Esophagus muscularis mucosa (tissue), 4 donors: ENCODE results near the gene TXNRD2. TPM values are rescaled to one million over a fixed set of nuclear protein-coding genes. Genes with fewer than 3 reads are reported as not detected.

Source experiments
- DNase-seq: peaks from one replicate; pipeline ENCODE4 v3.0.0-alpha.2; 2017; ENCODE audit errors: extremely low spot score
- H3K27ac ChIP-seq, 4 donors: fragments of 200-600 bp; sonication (generic); replicated peaks in 1 of 4; 1 replicate in 3 of 4; 2 replicates in 1 of 4; pipeline ENCODE4 v1.5.1; 2016 to 2019; ENCODE audit warnings: mild to moderate bottlenecking in 1 of 4
- H3K27me3 ChIP-seq, 4 donors: fragments of 200-600 bp; sonication (generic); one replicate each; pipeline versions ENCODE4 v1.5.1 to v1.6.0; 2016 to 2019
- H3K36me3 ChIP-seq, 4 donors: fragments of 200-600 bp; sonication (generic); one replicate each; pipeline ENCODE4 v1.5.1; 2016 to 2019
- H3K4me1 ChIP-seq, 4 donors: fragments of 200-600 bp; sonication (generic); one replicate each; pipeline ENCODE4 v1.5.1; 2016 to 2019
- H3K4me3 ChIP-seq, 4 donors: fragments of 200-600 bp; sonication (generic); 1 replicate in 2 of 4; 2 replicates in 2 of 4; pipeline ENCODE4 v1.5.1; 2016 to 2019; ENCODE audit warnings: mild to moderate bottlenecking in 4 of 4, moderate library complexity in 1 of 4
- H3K9me3 ChIP-seq, 4 donors: fragments of 200-600 bp; sonication (generic); 1 replicate in 3 of 4; 2 replicates in 1 of 4; pipeline ENCODE4 v1.5.1; 2016 to 2019
- EP300 ChIP-seq: sonication (generic); formaldehyde crosslinking; IDR thresholded peaks from one replicate; pipeline ENCODE4 v1.6.1; 2017; ENCODE audit warnings: antibody characterized with exemption
- POLR2A ChIP-seq: fragments of 450-650 bp; IDR thresholded peaks from one replicate; pipeline ENCODE4 v1.6.1; 2017; ENCODE audit warnings: antibody characterized with exemption, moderate library complexity, mild to moderate bottlenecking, low read depth
- POLR2AphosphoS5 ChIP-seq, 2 donors: sonication (generic); formaldehyde crosslinking; IDR thresholded peaks; one replicate each; pipeline ENCODE4 v1.6.1; 2017; ENCODE audit warnings: antibody characterized with exemption in 2 of 2
- WGBS: methylation state at CpG from one replicate; pipeline ENCODE4 v1.1.5; 2018; 5-methylcytosine and 5-hydroxymethylcytosine counted together
- intact Hi-C: fragments of 100-400 bp; cut with DNase I; formaldehyde crosslinking; loops from one replicate; pipeline ENCODE4 v1.15.1; 2023
- total RNA-seq, 4 donors: library from RNA; depleted of rRNA; stranded (reverse); fragments of >200 nt; gene quantifications; one replicate each; pipeline versions ENCODE4 v1.1.0 to v1.2.1, GENCODE V29; 2016
- TF ChIP-seq, protein P1 (sequence below), 3 experiments: fragments of 200-600 bp in 2 of 3; fragments of 450-650 bp in 1 of 3; sonication (generic) in 2 of 3; IDR thresholded peaks; one replicate each; pipeline ENCODE4 v1.5.1; 2017 to 2019; ENCODE audit warnings: antibody characterized with exemption in 3 of 3, mild to moderate bottlenecking in 2 of 3, moderate library complexity in 1 of 3

TXNRD2 gene
- total RNA-seq, 4 donors from 2014 or later, result 12.9 to 27.2 (median 23.9) TPM

GRCh38 chr22:19882446-19883381 lies 58.9 kb downstream of the TXNRD2 start:
- TF ChIP-seq, protein P1, sequence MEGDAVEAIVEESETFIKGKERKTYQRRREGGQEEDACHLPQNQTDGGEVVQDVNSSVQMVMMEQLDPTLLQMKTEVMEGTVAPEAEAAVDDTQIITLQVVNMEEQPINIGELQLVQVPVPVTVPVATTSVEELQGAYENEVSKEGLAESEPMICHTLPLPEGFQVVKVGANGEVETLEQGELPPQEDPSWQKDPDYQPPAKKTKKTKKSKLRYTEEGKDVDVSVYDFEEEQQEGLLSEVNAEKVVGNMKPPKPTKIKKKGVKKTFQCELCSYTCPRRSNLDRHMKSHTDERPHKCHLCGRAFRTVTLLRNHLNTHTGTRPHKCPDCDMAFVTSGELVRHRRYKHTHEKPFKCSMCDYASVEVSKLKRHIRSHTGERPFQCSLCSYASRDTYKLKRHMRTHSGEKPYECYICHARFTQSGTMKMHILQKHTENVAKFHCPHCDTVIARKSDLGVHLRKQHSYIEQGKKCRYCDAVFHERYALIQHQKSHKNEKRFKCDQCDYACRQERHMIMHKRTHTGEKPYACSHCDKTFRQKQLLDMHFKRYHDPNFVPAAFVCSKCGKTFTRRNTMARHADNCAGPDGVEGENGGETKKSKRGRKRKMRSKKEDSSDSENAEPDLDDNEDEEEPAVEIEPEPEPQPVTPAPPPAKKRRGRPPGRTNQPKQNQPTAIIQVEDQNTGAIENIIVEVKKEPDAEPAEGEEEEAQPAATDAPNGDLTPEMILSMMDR (IDR thresholded peaks at IDR 0.05), result no peak
- no peak for TF ChIP-seq POLR2A
- no peak for TF ChIP-seq POLR2AphosphoS5 (IDR thresholded peaks at IDR 0.05)
- WGBS, result 93% methylated on average over 15 of the region's 26 CpGs
- peaks cover 0 to 33% (median 14%) of the 10 kb centered on the region in 4 donors for H3K36me3 ChIP-seq
- H3K27me3 ChIP-seq, result no peaks in the 10 kb centered on the region
- H3K9me3 ChIP-seq, result no peaks in the 10 kb centered on the region
- H3K27ac ChIP-seq, result peak overlapping the region; percentile 30 to 72 (median 54)
- DNase-seq, result no peak
- no peak overlapping the region for H3K4me3 ChIP-seq
- intact Hi-C loops, result no loop called here
- peaks cover 24 to 54% (median 47%) of the 10 kb centered on the region in 4 donors for H3K4me1 ChIP-seq

DNA sequence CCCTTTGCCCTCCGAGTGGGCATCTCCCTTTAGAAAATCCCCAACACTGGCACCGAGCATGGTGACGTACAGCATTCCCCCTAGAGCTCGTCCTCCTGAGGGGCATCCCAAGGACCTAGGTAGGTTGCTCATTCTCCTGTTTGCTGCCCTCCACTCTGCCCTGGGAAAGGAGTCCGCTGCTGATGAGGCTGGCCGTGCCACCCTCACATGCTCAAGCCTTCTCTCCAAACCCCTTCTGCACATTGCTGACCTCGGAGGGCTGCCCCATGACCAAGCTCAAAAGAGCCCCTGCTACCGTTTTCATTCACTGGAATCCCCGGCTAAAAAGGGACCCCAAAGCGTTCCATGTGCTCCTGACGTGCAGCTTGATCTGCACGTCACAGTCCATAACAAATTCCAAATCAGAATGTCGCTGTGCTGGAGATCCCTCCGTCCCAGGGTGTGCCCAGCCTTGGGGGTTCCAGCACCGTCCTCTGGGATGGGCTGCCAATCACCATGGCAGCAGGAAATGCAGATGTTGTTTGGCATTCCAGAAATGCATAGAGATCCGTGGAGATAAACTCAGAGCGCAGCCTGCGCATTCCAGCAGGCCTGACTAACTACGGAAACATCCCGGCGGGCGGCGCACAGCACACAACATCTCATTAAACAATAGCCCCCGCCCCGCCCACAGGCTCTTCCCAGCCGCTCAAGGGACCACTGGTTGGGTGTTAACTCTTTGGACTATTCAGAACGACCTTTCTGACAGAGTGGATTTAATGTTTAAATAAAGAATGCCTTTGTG lies 60.6 kb downstream of the TXNRD2 start:
- intact Hi-C loops, result loop anchor here (2.0 kb wide), 1 partner anchor 26 kb away; the partner anchor contains the start of genes GNB1L and RTL10
- TF ChIP-seq, protein P1 (IDR thresholded peaks at IDR 0.05), result no peak
- TF ChIP-seq POLR2AphosphoS5 (IDR thresholded peaks at IDR 0.05), result peak; percentile 41 to 44
- H3K4me3 ChIP-seq, result peak overlapping the region; percentile 18 to 47 (median 27)
- DNase-seq, result no peak
- no peaks in the 10 kb centered on the region for H3K27me3 ChIP-seq
- peak overlapping the region; percentile 30 to 72 (median 54) for H3K27ac ChIP-seq
- peaks cover 24 to 41% (median 37%) of the 10 kb centered on the region in 4 donors for H3K4me1 ChIP-seq
- no peaks in the 10 kb centered on the region for H3K9me3 ChIP-seq
- H3K36me3 ChIP-seq, result peaks cover 0 to 41% (median 23%) of the 10 kb centered on the region in 4 donors
- WGBS, result 35% methylated on average over 11 of the region's 27 CpGs

DNA sequence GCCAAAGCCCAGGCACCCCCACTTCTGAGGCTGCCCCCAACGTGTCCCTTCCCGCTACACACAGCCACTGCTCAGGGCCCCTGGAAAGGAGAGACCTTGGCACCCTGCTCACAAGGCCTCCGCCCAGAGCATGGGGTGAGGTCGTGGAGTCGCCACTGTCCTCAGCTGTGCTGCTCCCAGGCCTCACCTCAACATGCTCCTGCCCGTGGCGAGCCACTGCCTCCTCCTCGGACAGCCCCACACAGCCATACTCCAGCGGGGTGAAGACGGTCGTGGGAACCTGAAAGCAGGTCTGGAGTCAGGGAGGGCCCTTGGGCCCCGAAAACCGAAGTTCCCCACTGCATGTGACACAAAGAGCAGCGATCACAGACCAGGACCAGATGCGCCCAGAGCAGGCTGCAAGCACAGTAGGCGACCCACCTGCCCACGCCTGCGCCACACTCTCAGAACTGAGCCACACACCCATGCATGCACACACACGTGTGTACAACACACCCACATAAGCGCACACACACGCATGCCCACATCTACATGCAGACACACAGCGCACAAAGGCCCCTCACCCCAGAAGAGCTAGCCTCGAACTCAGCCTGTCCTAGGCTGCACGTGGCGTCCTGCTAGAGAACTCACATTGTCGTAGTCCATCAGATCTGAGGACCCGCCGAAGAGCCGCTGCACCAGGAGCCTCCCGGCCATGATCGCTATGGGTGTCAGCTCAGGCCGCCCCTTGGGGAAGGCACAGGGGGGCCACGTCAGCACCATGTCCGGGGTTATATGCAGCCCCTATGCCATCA lies 61.4 kb downstream of the TXNRD2 start:
- TF ChIP-seq EP300 (no peak), POLR2A (no peak), POLR2AphosphoS5 (IDR thresholded peaks at IDR 0.05) (no peak)
- TF ChIP-seq, protein P1 (IDR thresholded peaks at IDR 0.05), result no peak
- Histone ChIP-seq H3K36me3 (peaks cover 0 to 45% (median 29%) of the 10 kb centered on the region in 4 donors), H3K9me3 (no peaks in the 10 kb centered on the region), H3K27me3 (no peaks in the 10 kb centered on the region), H3K4me1 (peaks cover 24 to 40% (median 37%) of the 10 kb centered on the region in 4 donors), H3K4me3 (peak overlapping the region; percentile 18 to 47 (median 27)), H3K27ac (peak overlapping the region in 3 of 4 donors; percentile 46 to 72 (median 62))
- 95% methylated on average over 25 of the region's 34 CpGs for WGBS
- DNase-seq, result no peak
- intact Hi-C loops, result loop anchor here (2.0 kb wide), 1 partner anchor 25 kb away; the partner anchor contains the start of genes GNB1L and RTL10

- no peak for DNase-seq
- peak overlapping the region in 1 of 4 donors; percentile 20 for H3K27ac ChIP-seq
- intact Hi-C loops, result no loop called here
- H3K9me3 ChIP-seq, result no peaks in the 10 kb centered on the region
- no peaks in the 10 kb centered on the region for H3K27me3 ChIP-seq
- peaks cover 27 to 40% (median 37%) of the 10 kb centered on the region in 4 donors for H3K4me1 ChIP-seq
- H3K36me3 ChIP-seq, result peaks cover 0 to 47% (median 31%) of the 10 kb centered on the region in 4 donors
- WGBS, result 88% methylated on average over 1 of the region's 4 CpGs
- peak overlapping the region in 1 of 4 donors; percentile 47 for H3K4me3 ChIP-seq
- TF ChIP-seq POLR2AphosphoS5 (IDR thresholded peaks at IDR 0.05) (no peak), POLR2A (no peak), EP300 (no peak)
- TF ChIP-seq, protein P1 (IDR thresholded peaks at IDR 0.05), result no peak
These were observed 62.0 kb downstream of the TXNRD2 start for GRCh38 chr22:19879643-19879991.
